Measurements from ENCODE around the gene SLC39A3. TPM values are rescaled to one million over a fixed set of nuclear protein-coding genes. Genes with fewer than 3 reads are reported as not detected.

Gene SLC39A3
- total RNA-seq, 1 experiment from 2014 or later = 33.2 TPM

GRCh38 chr19:2774953-2775555 lies 35.2 kb upstream of the SLC39A3 start:
- TF ChIP-seq CTCF (IDR thresholded peaks at IDR 0.05; ENCODE audit: insufficient read depth in 1 of 2, low read depth in 1 of 2, low read length in 1 of 2, severe bottlenecking in 1 of 2, unreplicated experiment in 1 of 2) = no peak
- Histone ChIP-seq H3K4me1 (no peaks in the 10 kb centered on the region), H3K36me3 (ENCODE audit: control insufficient read depth, insufficient read depth, low read length) (no peaks in the 10 kb centered on the region), H3K9me3 (no peaks in the 10 kb centered on the region), H3K4me3 (ENCODE audit: low read depth, low read length) (no peak overlapping the region), H3K27me3 (replicated peaks; ENCODE audit: control insufficient read depth, insufficient read depth, low read length) (no peaks in the 10 kb centered on the region)
- Mint-ChIP-seq H3K4me1 (ENCODE audit: low read depth, unreplicated experiment) (no peaks in the 10 kb centered on the region), H3K9me3 (ENCODE audit: unreplicated experiment) (no peaks in the 10 kb centered on the region), H3K27ac (ENCODE audit: unreplicated experiment) (no peak overlapping the region), H3K27me3 (ENCODE audit: insufficient read depth, unreplicated experiment) (no peaks in the 10 kb centered on the region), H3K4me3 (ENCODE audit: unreplicated experiment) (no peak overlapping the region), H3K36me3 (ENCODE audit: insufficient read depth, unreplicated experiment) (peaks cover 42% of the 10 kb centered on the region)
- BruUV-seq (replicated peaks) = no TSS peak
- POLR2A ChIA-PET = no interaction called here
- intact Hi-C loops (cut with micrococcal nuclease; ENCODE audit: unreplicated experiment) = no loop called here
- DNase-seq = no peak
- CTCF ChIA-PET = no interaction called here

GRCh38 chr19:2774083-2774679 lies 34.4 kb upstream of the SLC39A3 start:
- ChIA-PET CTCF (no interaction called here), POLR2A (no interaction called here)
- Histone ChIP-seq H3K4me3 (ENCODE audit: low read depth, low read length) (no peak overlapping the region), H3K36me3 (ENCODE audit: control insufficient read depth, insufficient read depth, low read length) (no peaks in the 10 kb centered on the region), H3K27me3 (replicated peaks; ENCODE audit: control insufficient read depth, insufficient read depth, low read length) (no peaks in the 10 kb centered on the region), H3K4me1 (no peaks in the 10 kb centered on the region), H3K9me3 (no peaks in the 10 kb centered on the region)
- Mint-ChIP-seq H3K4me1 (ENCODE audit: low read depth, unreplicated experiment) (no peaks in the 10 kb centered on the region), H3K9me3 (ENCODE audit: unreplicated experiment) (no peaks in the 10 kb centered on the region), H3K36me3 (ENCODE audit: insufficient read depth, unreplicated experiment) (peaks cover 42% of the 10 kb centered on the region), H3K4me3 (ENCODE audit: unreplicated experiment) (no peak overlapping the region), H3K27me3 (ENCODE audit: insufficient read depth, unreplicated experiment) (no peaks in the 10 kb centered on the region), H3K27ac (ENCODE audit: unreplicated experiment) (no peak overlapping the region)
- DNase-seq = no peak
- no peak for TF ChIP-seq CTCF (IDR thresholded peaks at IDR 0.05; ENCODE audit: insufficient read depth in 1 of 2, low read depth in 1 of 2, low read length in 1 of 2, severe bottlenecking in 1 of 2, unreplicated experiment in 1 of 2)
- intact Hi-C loops (cut with micrococcal nuclease; ENCODE audit: unreplicated experiment) = no loop called here
- BruUV-seq (replicated peaks) = no TSS peak

- Histone ChIP-seq H3K27me3 (replicated peaks; ENCODE audit: control insufficient read depth, insufficient read depth, low read length) (no peaks in the 10 kb centered on the region), H3K4me3 (ENCODE audit: low read depth, low read length) (no peak overlapping the region), H3K36me3 (ENCODE audit: control insufficient read depth, insufficient read depth, low read length) (no peaks in the 10 kb centered on the region), H3K9me3 (no peaks in the 10 kb centered on the region), H3K4me1 (no peaks in the 10 kb centered on the region)
- intact Hi-C loops (cut with micrococcal nuclease; ENCODE audit: unreplicated experiment) = no loop called here
- no peaks in the 10 kb centered on the region for H3K27me3 Mint-ChIP-seq (ENCODE audit: insufficient read depth, unreplicated experiment)
- no peak for DNase-seq
- no TSS peak for BruUV-seq (replicated peaks)
- H3K36me3 Mint-ChIP-seq (ENCODE audit: insufficient read depth, unreplicated experiment) = peaks cover 33% of the 10 kb centered on the region
- no peaks in the 10 kb centered on the region for H3K9me3 Mint-ChIP-seq (ENCODE audit: unreplicated experiment)
- no peaks in the 10 kb centered on the region for H3K4me1 Mint-ChIP-seq (ENCODE audit: low read depth, unreplicated experiment)
- POLR2A ChIA-PET = no interaction called here
- no peak for TF ChIP-seq CTCF (IDR thresholded peaks at IDR 0.05; ENCODE audit: insufficient read depth in 1 of 2, low read depth in 1 of 2, low read length in 1 of 2, severe bottlenecking in 1 of 2, unreplicated experiment in 1 of 2)
- H3K4me3 Mint-ChIP-seq (ENCODE audit: unreplicated experiment) = no peak overlapping the region
- CTCF ChIA-PET = no interaction called here
- no peak overlapping the region for H3K27ac Mint-ChIP-seq (ENCODE audit: unreplicated experiment)
These were observed 32.2 kb upstream of the SLC39A3 start for GRCh38 chr19:2771786-2772674.

Measured in Caco-2 (cell line).